SU-DHL-6 (cell line): ENCODE measurements around the gene CDK6.

Source experiments
- H2AFZ ChIP-seq: fragments of 200-600 bp; sonication (generic); 2 replicates; pipeline ENCODE4 v1.6.1; 2014; ENCODE audit warnings: low read depth, mild to moderate bottlenecking, moderate library complexity, mixed read lengths, antibody characterized with exemption, low read length; ENCODE audit not compliant: severe bottlenecking
- H3F3A ChIP-seq: fragments of 200-600 bp; shearing (Covaris generic); 2 replicates; pipeline ENCODE4 v1.6.0; 2016; ENCODE audit warnings: antibody characterized with exemption, mild to moderate bottlenecking; ENCODE audit not compliant: insufficient read depth
- H3K27ac ChIP-seq: fragments of 200-600 bp; sonication (generic); 2 replicates; pipeline ENCODE4 v1.5.1; 2016; ENCODE audit warnings: low read depth, mild to moderate bottlenecking, low read length, moderate library complexity, mixed read lengths
- H3K27me3 ChIP-seq: fragments of 200-600 bp; sonication (generic), shearing (Covaris generic); 2 replicates; pipeline ENCODE4 v1.6.0; 2014; ENCODE audit warnings: mild to moderate bottlenecking, low read length
- H3K36me3 ChIP-seq: fragments of 200-600 bp; sonication (generic); 2 replicates; pipeline ENCODE4 v1.6.1; 2014; ENCODE audit warnings: mild to moderate bottlenecking, low read length, mixed read lengths
- H3K4me2 ChIP-seq: fragments of 300-600, 200-600 bp; shearing (Covaris generic), sonication (generic); 2 replicates; pipeline ENCODE4 v1.6.0; 2014; ENCODE audit warnings: low read length, low read depth, mild to moderate bottlenecking; ENCODE audit not compliant: poor library complexity, severe bottlenecking
- H3K4me3 ChIP-seq: fragments of 200-600 bp; sonication (generic); 2 replicates; pipeline ENCODE4 v1.5.1; 2014; ENCODE audit warnings: antibody characterized with exemption, low read length, mild to moderate bottlenecking, mixed read lengths; ENCODE audit not compliant: insufficient read depth, poor library complexity, severe bottlenecking
- H3K79me2 ChIP-seq: fragments of 200-600 bp; sonication (generic); 2 replicates; pipeline ENCODE4 v1.6.1; 2014; ENCODE audit warnings: mild to moderate bottlenecking, low read length, moderate library complexity; ENCODE audit not compliant: insufficient read depth
- H3K9ac ChIP-seq: fragments of 200-600 bp; sonication (generic); 2 replicates; pipeline ENCODE4 v1.7.0; 2014; ENCODE audit warnings: mild to moderate bottlenecking, low read length
- H3K9me2 ChIP-seq: fragments of 200-600 bp; sonication (generic); replicated peaks from 2 replicates; pipeline ENCODE4 v1.6.1; 2014; ENCODE audit warnings: low read length; ENCODE audit not compliant: insufficient read depth
- H3K9me3 ChIP-seq: fragments of 200-600 bp; sonication (generic); 2 replicates; pipeline ENCODE4 v1.6.1; 2014; ENCODE audit warnings: low read length, mixed read lengths; ENCODE audit not compliant: insufficient read depth
- H4K20me1 ChIP-seq: fragments of 200-600 bp; sonication (generic); 2 replicates; pipeline ENCODE4 v1.6.1; 2014; ENCODE audit warnings: low read depth, mild to moderate bottlenecking, antibody characterized with exemption, low read length, moderate library complexity, mixed read lengths
- EZH2phosphoT487 ChIP-seq: fragments of 200-600 bp; sonication (generic), shearing (Covaris generic); conservative IDR thresholded peaks from 2 replicates; pipeline ENCODE4 v1.6.1; 2018; ENCODE audit warnings: mild to moderate bottlenecking, antibody characterized with exemption, low read length, moderate library complexity, mixed read lengths
- TF ChIP-seq, protein P1 (sequence below): fragments of 200-600 bp; sonication (generic); IDR thresholded peaks from one replicate; pipeline ENCODE4 v1.5.1; 2017; ENCODE audit warnings: antibody characterized with exemption, mild to moderate bottlenecking, low read length, moderate library complexity; ENCODE audit not compliant: insufficient read depth, poor library complexity, severe bottlenecking

CDK6 gene

DNA sequence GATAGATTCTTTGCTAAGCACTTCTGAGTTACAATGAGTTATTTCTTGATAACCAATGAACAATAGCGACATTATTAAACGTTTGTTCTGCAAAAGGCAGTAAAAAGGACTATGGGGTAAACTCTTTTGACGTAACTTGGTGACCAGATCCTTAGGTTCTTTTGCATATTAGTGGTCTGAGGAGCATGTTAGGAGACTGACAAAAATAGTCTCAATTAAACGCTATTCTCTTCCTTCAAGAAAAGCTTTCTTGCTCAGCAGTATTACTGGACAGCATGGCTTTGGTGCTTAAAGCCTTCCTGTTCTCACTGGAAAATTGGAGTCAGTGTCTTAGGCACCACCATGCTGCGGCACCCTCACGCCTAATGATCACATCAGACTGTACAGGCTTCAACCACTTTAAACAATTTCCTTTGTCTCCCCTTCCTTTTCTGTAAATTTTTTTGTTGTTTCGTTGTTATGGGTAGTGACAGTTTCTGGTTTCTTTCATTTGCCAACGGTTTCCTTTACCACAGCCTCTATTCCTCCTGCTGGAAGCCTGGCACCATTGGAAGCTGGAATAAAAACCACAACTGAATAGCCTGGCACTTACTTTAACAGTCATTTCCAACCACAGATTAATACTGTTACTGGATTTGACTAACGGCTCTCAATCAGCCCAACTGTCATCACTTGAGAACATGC, 197.0 kb downstream of the CDK6 start:
- H3K4me2 ChIP-seq = no peak overlapping the region
- no peaks in the 10 kb centered on the region for H3F3A ChIP-seq

DNA sequence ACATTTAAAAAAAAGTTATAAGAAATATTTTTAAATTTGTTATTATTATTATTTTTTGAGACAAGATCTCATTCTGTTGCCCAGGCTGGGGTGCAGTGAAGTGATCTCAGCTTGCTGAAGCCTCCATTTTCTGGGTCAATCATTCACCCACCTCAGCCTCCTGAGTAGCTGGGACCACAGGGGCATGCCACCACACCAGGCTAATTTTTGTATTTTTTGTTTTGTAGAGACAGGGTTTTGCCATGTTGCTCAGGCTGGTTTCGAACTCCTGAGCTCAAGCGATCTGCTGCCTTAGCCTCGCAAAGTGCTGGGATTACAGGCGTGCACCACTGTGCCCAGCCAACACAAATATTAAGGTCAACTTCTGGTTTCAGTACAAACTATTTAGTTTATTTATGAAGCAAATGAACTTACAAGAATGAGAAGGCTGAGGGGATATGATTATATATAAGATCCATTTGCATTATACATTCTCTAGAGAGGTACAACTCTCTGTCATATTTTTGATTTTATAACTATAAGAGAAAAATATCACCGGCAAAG, 200.3 kb downstream of the CDK6 start:
- H3K4me2 ChIP-seq = no peak overlapping the region
- H3F3A ChIP-seq = no peaks in the 10 kb centered on the region; the same call in 1 of the 2 replicates
- H3K9me2 ChIP-seq = no peaks in the 10 kb centered on the region
- no peak overlapping the region for H2AFZ ChIP-seq
- no peaks in the 10 kb centered on the region for H3K9me3 ChIP-seq
- no peak overlapping the region for H3K27ac ChIP-seq
- H3K4me3 ChIP-seq = no peak overlapping the region
- TF ChIP-seq, protein P1, sequence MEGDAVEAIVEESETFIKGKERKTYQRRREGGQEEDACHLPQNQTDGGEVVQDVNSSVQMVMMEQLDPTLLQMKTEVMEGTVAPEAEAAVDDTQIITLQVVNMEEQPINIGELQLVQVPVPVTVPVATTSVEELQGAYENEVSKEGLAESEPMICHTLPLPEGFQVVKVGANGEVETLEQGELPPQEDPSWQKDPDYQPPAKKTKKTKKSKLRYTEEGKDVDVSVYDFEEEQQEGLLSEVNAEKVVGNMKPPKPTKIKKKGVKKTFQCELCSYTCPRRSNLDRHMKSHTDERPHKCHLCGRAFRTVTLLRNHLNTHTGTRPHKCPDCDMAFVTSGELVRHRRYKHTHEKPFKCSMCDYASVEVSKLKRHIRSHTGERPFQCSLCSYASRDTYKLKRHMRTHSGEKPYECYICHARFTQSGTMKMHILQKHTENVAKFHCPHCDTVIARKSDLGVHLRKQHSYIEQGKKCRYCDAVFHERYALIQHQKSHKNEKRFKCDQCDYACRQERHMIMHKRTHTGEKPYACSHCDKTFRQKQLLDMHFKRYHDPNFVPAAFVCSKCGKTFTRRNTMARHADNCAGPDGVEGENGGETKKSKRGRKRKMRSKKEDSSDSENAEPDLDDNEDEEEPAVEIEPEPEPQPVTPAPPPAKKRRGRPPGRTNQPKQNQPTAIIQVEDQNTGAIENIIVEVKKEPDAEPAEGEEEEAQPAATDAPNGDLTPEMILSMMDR = no peak
- no peak for TF ChIP-seq EZH2phosphoT487
- no peak overlapping the region for H3K9ac ChIP-seq
- no peaks in the 10 kb centered on the region for H4K20me1 ChIP-seq
- no peaks in the 10 kb centered on the region for H3K27me3 ChIP-seq
- no peaks in the 10 kb centered on the region for H3K36me3 ChIP-seq
- no peaks in the 10 kb centered on the region for H3K79me2 ChIP-seq

More for the DNA sequence above, 197.0 kb downstream of the CDK6 start:
- no peaks in the 10 kb centered on the region for H3K79me2 ChIP-seq
- H3K36me3 ChIP-seq = no peaks in the 10 kb centered on the region
- H3K9me2 ChIP-seq = no peaks in the 10 kb centered on the region
- H3K27ac ChIP-seq = no peak overlapping the region
- no peak for TF ChIP-seq EZH2phosphoT487
- H3K27me3 ChIP-seq = no peaks in the 10 kb centered on the region
- H4K20me1 ChIP-seq = no peaks in the 10 kb centered on the region
- no peak overlapping the region for H3K4me3 ChIP-seq
- H2AFZ ChIP-seq = no peak overlapping the region
- no peaks in the 10 kb centered on the region for H3K9me3 ChIP-seq
- H3K9ac ChIP-seq = no peak overlapping the region

DNA sequence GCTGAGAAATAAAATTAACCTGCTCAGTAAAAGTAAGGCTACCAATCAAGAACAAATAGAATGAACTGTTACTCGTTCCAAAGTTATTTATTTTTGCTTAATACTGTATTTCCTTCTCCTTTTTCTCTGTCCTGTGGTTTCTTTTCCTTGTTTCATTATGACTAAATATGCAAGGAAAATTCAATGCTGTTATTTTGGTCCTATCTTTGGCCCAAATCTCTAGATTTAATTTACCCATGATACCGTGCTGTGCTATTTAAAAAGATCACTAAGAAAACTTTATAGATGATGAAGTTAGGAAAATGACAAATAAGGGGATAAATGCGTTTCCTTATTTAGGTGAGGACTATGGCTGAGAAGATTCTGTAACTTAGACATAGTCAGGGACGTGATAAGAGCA, 200.8 kb downstream of the CDK6 start:
- no peak overlapping the region for H3K27ac ChIP-seq

More for the DNA sequence above, 200.8 kb downstream of the CDK6 start:
- no peaks in the 10 kb centered on the region for H3K36me3 ChIP-seq
- no peak overlapping the region for H3K4me3 ChIP-seq
- H2AFZ ChIP-seq = no peak overlapping the region
- H3K9me3 ChIP-seq = no peaks in the 10 kb centered on the region
- H3K27me3 ChIP-seq = no peaks in the 10 kb centered on the region
- H3K9ac ChIP-seq = no peak overlapping the region
- H4K20me1 ChIP-seq = no peaks in the 10 kb centered on the region
- no peaks in the 10 kb centered on the region for H3K79me2 ChIP-seq
- no peak overlapping the region for H3K4me2 ChIP-seq
- TF ChIP-seq EZH2phosphoT487 = no peak
- TF ChIP-seq, protein P1 = no peak
- no peaks in the 10 kb centered on the region; the same call in 1 of the 2 replicates for H3F3A ChIP-seq
- H3K9me2 ChIP-seq = no peaks in the 10 kb centered on the region
